Hepatocyte (in vitro differentiated cells): Measurements from ENCODE around the gene RPS15.

ENCODE experiments used
- EZH2 ChIP-seq: fragments of 200-600 bp; sonication (generic); IDR thresholded peaks from 2 replicates; pipeline ENCODE4 v1.6.1; 2016; ENCODE audit warnings: antibody characterized with exemption, mild to moderate bottlenecking, borderline replicate concordance
- EZH2phosphoT487 ChIP-seq: fragments of 200-600 bp; sonication (generic); IDR thresholded peaks from one replicate; pipeline ENCODE4 v1.6.1; 2018; ENCODE audit warnings: antibody characterized with exemption, mild to moderate bottlenecking, low read depth, moderate library complexity; ENCODE audit not compliant: unreplicated experiment, severe bottlenecking
- TF ChIP-seq, protein P1 (sequence below): fragments of 200-600 bp; sonication (generic); IDR thresholded peaks from 2 replicates; pipeline ENCODE4 v1.5.1; 2016; ENCODE audit warnings: antibody characterized with exemption, mild to moderate bottlenecking; ENCODE audit not compliant: poor library complexity

DNA sequence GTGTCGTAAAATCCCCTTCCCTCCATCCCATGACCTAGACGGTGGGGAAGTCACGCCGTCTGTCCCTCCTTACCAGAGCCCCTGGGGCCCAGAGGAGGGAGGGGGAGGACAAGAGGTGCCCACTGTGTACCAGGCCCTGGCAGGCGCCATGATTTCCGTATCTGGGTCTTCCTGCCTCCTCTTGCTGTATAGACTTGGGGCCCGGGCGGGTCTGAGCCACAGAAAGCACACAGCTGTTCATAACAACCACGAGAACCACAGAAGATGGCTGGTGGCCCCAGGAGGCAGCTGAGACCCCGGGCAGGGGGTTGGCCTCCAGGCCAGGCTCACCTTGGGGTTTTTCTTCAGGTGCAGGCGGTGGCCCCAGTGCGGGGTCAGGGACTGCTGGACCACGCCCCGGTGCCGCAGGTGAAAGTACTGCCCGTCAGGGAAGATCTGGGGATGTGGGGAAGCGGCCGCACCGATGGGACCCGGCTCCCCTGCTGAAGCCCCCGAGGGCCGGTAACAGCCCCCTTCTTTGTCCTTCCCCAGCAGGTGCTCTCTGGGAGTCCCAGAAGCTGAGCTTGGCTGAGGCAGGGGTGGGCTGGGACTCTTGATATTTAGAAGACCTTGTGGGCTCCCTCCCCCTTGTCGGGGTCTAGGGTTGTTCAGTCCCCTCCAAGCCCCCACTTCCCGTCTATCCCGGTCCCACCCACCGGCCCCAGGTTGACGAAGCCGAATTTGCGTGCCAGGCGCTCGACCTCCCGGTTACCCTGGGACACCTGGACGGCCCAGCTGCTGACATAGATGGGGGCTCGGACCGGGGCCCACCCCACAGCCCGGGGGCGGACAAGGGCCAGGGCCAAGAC is 51.5 kb downstream of the RPS15 start:
- TF ChIP-seq, protein P1, sequence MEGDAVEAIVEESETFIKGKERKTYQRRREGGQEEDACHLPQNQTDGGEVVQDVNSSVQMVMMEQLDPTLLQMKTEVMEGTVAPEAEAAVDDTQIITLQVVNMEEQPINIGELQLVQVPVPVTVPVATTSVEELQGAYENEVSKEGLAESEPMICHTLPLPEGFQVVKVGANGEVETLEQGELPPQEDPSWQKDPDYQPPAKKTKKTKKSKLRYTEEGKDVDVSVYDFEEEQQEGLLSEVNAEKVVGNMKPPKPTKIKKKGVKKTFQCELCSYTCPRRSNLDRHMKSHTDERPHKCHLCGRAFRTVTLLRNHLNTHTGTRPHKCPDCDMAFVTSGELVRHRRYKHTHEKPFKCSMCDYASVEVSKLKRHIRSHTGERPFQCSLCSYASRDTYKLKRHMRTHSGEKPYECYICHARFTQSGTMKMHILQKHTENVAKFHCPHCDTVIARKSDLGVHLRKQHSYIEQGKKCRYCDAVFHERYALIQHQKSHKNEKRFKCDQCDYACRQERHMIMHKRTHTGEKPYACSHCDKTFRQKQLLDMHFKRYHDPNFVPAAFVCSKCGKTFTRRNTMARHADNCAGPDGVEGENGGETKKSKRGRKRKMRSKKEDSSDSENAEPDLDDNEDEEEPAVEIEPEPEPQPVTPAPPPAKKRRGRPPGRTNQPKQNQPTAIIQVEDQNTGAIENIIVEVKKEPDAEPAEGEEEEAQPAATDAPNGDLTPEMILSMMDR, result no peak
- TF ChIP-seq EZH2, result no peak
- no peak for TF ChIP-seq EZH2phosphoT487
